ENCODE data around the gene FCRL5.
"Not testable (repeated sequence)": the region's sequence is repeated elsewhere in the genome, so short reads cannot be mapped to it uniquely, and the experiment has no call there.

The FCRL5 gene

GRCh38 chr1:157574836-157575235 is 22.5 kb upstream of the FCRL5 start:
- Histone ChIP-seq H3K27ac (ENCODE audit: low read depth, low read length) (no peak overlapping the region), H2AK5ac (ENCODE audit: low read length) (no peak overlapping the region), H4K5ac (ENCODE audit: low read length) (no peak overlapping the region), H2BK120ac (ENCODE audit: low read depth, low read length) (no peak overlapping the region), H3K79me1 (ENCODE audit: low read length) (no peaks in the 10 kb centered on the region), H4K8ac (ENCODE audit: low read depth, low read length) (no peak overlapping the region), H3K27me3 (ENCODE audit: insufficient read depth, low read length, poor library complexity) (no peaks in the 10 kb centered on the region), H3K56ac (ENCODE audit: low read length) (no peak overlapping the region), H3K23ac (ENCODE audit: low read length) (no peak overlapping the region), H3K4me1 (ENCODE audit: control insufficient read depth, low read depth, low read length) (no peaks in the 10 kb centered on the region), H3K4me2 (ENCODE audit: low read length) (no peak overlapping the region), H2BK15ac (replicated peaks; ENCODE audit: low read depth) (no peak overlapping the region), H3K9ac (ENCODE audit: low read length) (no peak overlapping the region), H3K4me3 (ENCODE audit: low read length) (no peak overlapping the region), H3K4ac (ENCODE audit: low read depth, low read length) (no peak overlapping the region), H3K79me2 (ENCODE audit: control insufficient read depth, insufficient read depth, low read length) (no peaks in the 10 kb centered on the region), H3K18ac (ENCODE audit: low read length) (no peak overlapping the region), H2BK5ac (ENCODE audit: low read length) (no peak overlapping the region), H3K36me3 (ENCODE audit: control insufficient read depth, insufficient read depth, low read length) (no peaks in the 10 kb centered on the region)
- WGBS (ENCODE audit: extremely low coverage, insufficient coverage, low lambda C conversion rate) = no CpG with 5 or more reads among the region's 1 CpG
- DNase-seq = no peak

DNA sequence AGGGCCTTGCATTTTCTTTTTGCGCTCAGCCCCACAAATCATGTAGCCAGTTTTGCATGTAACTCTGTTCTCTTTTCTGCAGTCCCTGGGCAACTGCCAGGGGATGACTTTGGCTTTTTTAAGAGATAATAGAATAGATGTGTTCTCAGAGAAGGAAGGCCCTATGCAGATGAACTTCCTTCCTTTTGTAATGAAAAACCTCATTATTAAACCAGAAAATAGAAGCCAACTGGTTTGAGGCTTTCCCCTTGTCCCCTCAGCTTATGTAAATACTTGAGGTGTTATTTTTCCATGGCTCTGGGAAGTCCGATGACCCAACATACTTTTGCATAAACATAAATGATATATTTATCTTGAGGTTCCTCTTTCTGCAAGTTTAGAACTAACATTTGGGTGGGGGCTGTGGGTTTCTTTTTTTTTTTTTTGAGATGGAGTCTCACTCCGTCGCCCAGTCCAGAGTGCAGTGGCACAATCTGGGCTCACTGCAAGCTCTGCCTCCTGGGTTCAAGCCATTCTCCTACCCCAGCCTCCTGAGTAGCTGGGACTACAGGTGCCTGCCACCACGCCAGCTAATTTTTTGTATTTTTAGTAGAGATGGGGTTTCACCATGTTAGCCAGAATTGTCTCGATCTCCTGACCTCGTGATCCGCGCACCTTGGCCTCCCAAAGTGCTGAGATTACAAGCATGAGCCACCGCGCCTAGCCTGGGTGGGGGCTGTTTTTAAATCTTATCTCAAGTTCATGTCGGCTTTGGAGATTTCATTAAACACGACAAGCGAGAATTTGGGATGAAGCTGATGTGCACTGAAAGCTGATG is 14.4 kb upstream of the FCRL5 start:
- Histone ChIP-seq H3K4me3 (ENCODE audit: low read length) (no peak overlapping the region), H3K36me3 (ENCODE audit: control insufficient read depth, insufficient read depth, low read length) (no peaks in the 10 kb centered on the region), H3K18ac (ENCODE audit: low read length) (no peak overlapping the region), H3K4me2 (ENCODE audit: low read length) (no peak overlapping the region), H4K8ac (ENCODE audit: low read depth, low read length) (no peak overlapping the region), H2AK5ac (ENCODE audit: low read length) (no peak overlapping the region), H3K79me1 (ENCODE audit: low read length) (no peaks in the 10 kb centered on the region), H4K5ac (ENCODE audit: low read length) (no peak overlapping the region), H2BK5ac (ENCODE audit: low read length) (no peak overlapping the region), H2BK120ac (ENCODE audit: low read depth, low read length) (no peak overlapping the region), H3K56ac (ENCODE audit: low read length) (no peak overlapping the region), H3K27me3 (ENCODE audit: insufficient read depth, low read length, poor library complexity) (no peaks in the 10 kb centered on the region), H3K4me1 (ENCODE audit: control insufficient read depth, low read depth, low read length) (peaks cover 1% of the 10 kb centered on the region), H3K79me2 (ENCODE audit: control insufficient read depth, insufficient read depth, low read length) (no peaks in the 10 kb centered on the region), H3K9ac (ENCODE audit: low read length) (no peak overlapping the region), H2BK15ac (replicated peaks; ENCODE audit: low read depth) (no peak overlapping the region), H3K23ac (ENCODE audit: low read length) (no peak overlapping the region), H3K27ac (ENCODE audit: low read depth, low read length) (no peak overlapping the region), H3K4ac (ENCODE audit: low read depth, low read length) (no peak overlapping the region)
- WGBS (ENCODE audit: extremely low coverage, insufficient coverage, low lambda C conversion rate) = no CpG with 5 or more reads among the region's 14 CpGs
- no peak for DNase-seq

- Histone ChIP-seq H3K4ac (ENCODE audit: low read depth, low read length) (no peak overlapping the region), H3K27ac (ENCODE audit: low read depth, low read length) (no peak overlapping the region), H2BK120ac (ENCODE audit: low read depth, low read length) (no peak overlapping the region), H3K4me3 (ENCODE audit: low read length) (no peak overlapping the region), H3K79me1 (ENCODE audit: low read length) (no peaks in the 10 kb centered on the region), H3K56ac (ENCODE audit: low read length) (no peak overlapping the region), H3K23ac (ENCODE audit: low read length) (no peak overlapping the region), H3K18ac (ENCODE audit: low read length) (no peak overlapping the region), H3K4me2 (ENCODE audit: low read length) (no peak overlapping the region), H3K79me2 (ENCODE audit: control insufficient read depth, insufficient read depth, low read length) (no peaks in the 10 kb centered on the region), H4K5ac (ENCODE audit: low read length) (no peak overlapping the region), H3K9ac (ENCODE audit: low read length) (no peak overlapping the region), H2BK5ac (ENCODE audit: low read length) (no peak overlapping the region), H2AK5ac (ENCODE audit: low read length) (no peak overlapping the region), H3K4me1 (ENCODE audit: control insufficient read depth, low read depth, low read length) (peaks cover 3% of the 10 kb centered on the region), H3K36me3 (ENCODE audit: control insufficient read depth, insufficient read depth, low read length) (no peaks in the 10 kb centered on the region), H2BK15ac (replicated peaks; ENCODE audit: low read depth) (no peak overlapping the region), H4K8ac (ENCODE audit: low read depth, low read length) (no peak overlapping the region), H3K27me3 (ENCODE audit: insufficient read depth, low read length, poor library complexity) (no peaks in the 10 kb centered on the region)
- no peak for DNase-seq
- WGBS (ENCODE audit: extremely low coverage, insufficient coverage, low lambda C conversion rate) = no CpG with 5 or more reads among the region's 2 CpGs
These were observed 10.2 kb upstream of the FCRL5 start for GRCh38 chr1:157562515-157562914.

- no peaks in the 10 kb centered on the region for H3K79me1 ChIP-seq (ENCODE audit: low read length)
- no peaks in the 10 kb centered on the region for H3K27me3 ChIP-seq (ENCODE audit: insufficient read depth, low read length, poor library complexity)
- H3K36me3 ChIP-seq (ENCODE audit: control insufficient read depth, insufficient read depth, low read length) = no peaks in the 10 kb centered on the region
- no peak overlapping the region for H2BK120ac ChIP-seq (ENCODE audit: low read depth, low read length)
- no peak overlapping the region for H3K4ac ChIP-seq (ENCODE audit: low read depth, low read length)
- H3K4me3 ChIP-seq (ENCODE audit: low read length) = no peak overlapping the region
- no peak overlapping the region for H3K27ac ChIP-seq (ENCODE audit: low read depth, low read length)
- no peak overlapping the region for H3K23ac ChIP-seq (ENCODE audit: low read length)
- H2BK5ac ChIP-seq (ENCODE audit: low read length) = no peak overlapping the region
- DNase-seq = no peak
- H4K8ac ChIP-seq (ENCODE audit: low read depth, low read length) = no peak overlapping the region
- no peak overlapping the region for H3K18ac ChIP-seq (ENCODE audit: low read length)
- H3K4me1 ChIP-seq (ENCODE audit: control insufficient read depth, low read depth, low read length) = peaks cover 3% of the 10 kb centered on the region
- no peak overlapping the region for H4K5ac ChIP-seq (ENCODE audit: low read length)
- WGBS (ENCODE audit: extremely low coverage, insufficient coverage, low lambda C conversion rate) = 100% methylated on average over 1 of the region's 2 CpGs
- H3K4me2 ChIP-seq (ENCODE audit: low read length) = no peak overlapping the region
- no peak overlapping the region for H3K56ac ChIP-seq (ENCODE audit: low read length)
- H2BK15ac ChIP-seq (replicated peaks; ENCODE audit: low read depth) = no peak overlapping the region
- H2AK5ac ChIP-seq (ENCODE audit: low read length) = no peak overlapping the region
- no peak overlapping the region for H3K9ac ChIP-seq (ENCODE audit: low read length)
- no peaks in the 10 kb centered on the region for H3K79me2 ChIP-seq (ENCODE audit: control insufficient read depth, insufficient read depth, low read length)
These were observed 5.8 kb upstream of the FCRL5 start for GRCh38 chr1:157558119-157558518.

DNA sequence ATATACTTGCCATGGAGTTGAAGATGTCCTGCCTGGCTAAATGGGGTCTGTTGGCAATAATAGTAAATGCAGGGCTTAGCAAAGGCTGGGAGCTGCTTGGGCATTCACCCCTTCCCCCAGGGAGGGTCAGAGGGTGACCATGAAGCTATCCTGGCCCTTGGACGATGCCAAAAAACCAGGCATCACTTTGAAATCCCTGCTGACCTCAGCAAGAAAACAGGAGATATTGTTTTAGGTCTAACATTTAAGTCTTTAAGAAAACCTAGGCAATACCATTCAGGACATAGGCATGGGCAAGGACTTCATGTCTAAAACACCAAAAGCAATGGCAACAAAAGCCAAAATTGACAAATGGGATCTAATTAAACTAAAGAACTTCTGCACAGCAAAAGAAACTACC is 4.2 kb downstream of the FCRL5 start:
- H2AK5ac ChIP-seq (ENCODE audit: low read length); H3K4ac ChIP-seq (ENCODE audit: low read depth, low read length); H3K4me2 ChIP-seq (ENCODE audit: low read length); H2BK120ac ChIP-seq (ENCODE audit: low read depth, low read length); H3K27ac ChIP-seq (ENCODE audit: low read depth, low read length); H4K8ac ChIP-seq (ENCODE audit: low read depth, low read length); H3K79me2 ChIP-seq (ENCODE audit: control insufficient read depth, insufficient read depth, low read length); H3K36me3 ChIP-seq (ENCODE audit: control insufficient read depth, insufficient read depth, low read length); H3K79me1 ChIP-seq (ENCODE audit: low read length); H3K56ac ChIP-seq (ENCODE audit: low read length); H2BK5ac ChIP-seq (ENCODE audit: low read length); DNase-seq; H4K5ac ChIP-seq (ENCODE audit: low read length); H3K9ac ChIP-seq (ENCODE audit: low read length); H3K27me3 ChIP-seq (ENCODE audit: insufficient read depth, low read length, poor library complexity); H2BK15ac ChIP-seq (replicated peaks; ENCODE audit: low read depth); H3K4me3 ChIP-seq (ENCODE audit: low read length); H3K18ac ChIP-seq (ENCODE audit: low read length); H3K23ac ChIP-seq (ENCODE audit: low read length); H3K4me1 ChIP-seq (ENCODE audit: control insufficient read depth, low read depth, low read length): not testable (repeated sequence)
- no CpG with 5 or more reads among the region's 1 CpG for WGBS (ENCODE audit: extremely low coverage, insufficient coverage, low lambda C conversion rate)

- no peak overlapping the region for H3K4me2 ChIP-seq (ENCODE audit: low read length)
- H3K56ac ChIP-seq (ENCODE audit: low read length) = no peak overlapping the region
- no peaks in the 10 kb centered on the region for H3K27me3 ChIP-seq (ENCODE audit: insufficient read depth, low read length, poor library complexity)
- H3K23ac ChIP-seq (ENCODE audit: low read length) = no peak overlapping the region
- no peak overlapping the region for H3K27ac ChIP-seq (ENCODE audit: low read depth, low read length)
- H3K79me1 ChIP-seq (ENCODE audit: low read length) = no peaks in the 10 kb centered on the region
- no peak for DNase-seq
- no CpG with 5 or more reads among the region's 6 CpGs for WGBS (ENCODE audit: extremely low coverage, insufficient coverage, low lambda C conversion rate)
- H3K4ac ChIP-seq (ENCODE audit: low read depth, low read length) = no peak overlapping the region
- H2BK15ac ChIP-seq (replicated peaks; ENCODE audit: low read depth) = no peak overlapping the region
- H4K8ac ChIP-seq (ENCODE audit: low read depth, low read length) = no peak overlapping the region
- no peaks in the 10 kb centered on the region for H3K36me3 ChIP-seq (ENCODE audit: control insufficient read depth, insufficient read depth, low read length)
- H3K4me3 ChIP-seq (ENCODE audit: low read length) = no peak overlapping the region
- H3K18ac ChIP-seq (ENCODE audit: low read length) = no peak overlapping the region
- no peak overlapping the region for H3K9ac ChIP-seq (ENCODE audit: low read length)
- H4K5ac ChIP-seq (ENCODE audit: low read length) = no peak overlapping the region
- H2BK120ac ChIP-seq (ENCODE audit: low read depth, low read length) = no peak overlapping the region
- H3K79me2 ChIP-seq (ENCODE audit: control insufficient read depth, insufficient read depth, low read length) = no peaks in the 10 kb centered on the region
- no peak overlapping the region for H2AK5ac ChIP-seq (ENCODE audit: low read length)
- peaks cover 3% of the 10 kb centered on the region for H3K4me1 ChIP-seq (ENCODE audit: control insufficient read depth, low read depth, low read length)
- no peak overlapping the region for H2BK5ac ChIP-seq (ENCODE audit: low read length)
These were observed 9.6 kb downstream of the FCRL5 start for GRCh38 chr1:157542676-157543075.

All from mesendoderm (in vitro differentiated cells).